ENCODE measurements around the gene RAD21L1. TPM values are rescaled to one million over a fixed set of nuclear protein-coding genes. Genes with fewer than 3 reads are reported as not detected.

RAD21L1 gene
- total and polyA plus RNA-seq, 4 donors, result not detected

DNA sequence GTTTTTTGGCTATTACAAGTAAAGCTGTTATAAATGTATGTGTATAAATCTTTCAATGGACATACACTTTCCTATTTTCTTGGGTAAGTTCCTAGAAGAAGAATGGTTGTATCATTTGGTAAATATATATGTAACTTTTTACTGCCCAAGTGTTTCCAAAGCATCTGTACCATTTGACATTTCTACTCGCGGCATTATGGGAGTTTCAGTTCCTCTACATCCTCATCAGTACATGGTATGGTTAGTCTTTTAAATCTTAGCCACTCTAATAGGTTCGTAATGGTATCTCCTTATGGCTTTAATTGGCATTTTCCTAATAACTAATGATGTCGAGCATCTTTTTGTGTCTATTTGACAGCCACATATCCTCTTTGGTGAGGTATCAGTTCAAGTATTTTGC is 53.1 kb downstream of the RAD21L1 start:
- Histone ChIP-seq H3K27me3 (ENCODE audit: control insufficient read depth in 4 of 4, insufficient read depth in 4 of 4, low read length in 3 of 4) (no peaks in the 10 kb centered on the region), H3K27ac (ENCODE audit: low read depth in 1 of 2, low read length in 2 of 2) (no peak overlapping the region), H3K36me3 (ENCODE audit: control insufficient read depth in 4 of 4, insufficient read depth in 3 of 4, low read depth in 1 of 4, low read length in 3 of 4) (no peaks in the 10 kb centered on the region), H3K9ac (ENCODE audit: low read depth in 1 of 2, low read length in 2 of 2) (no peak overlapping the region), H3K9me3 (ENCODE audit: control insufficient read depth in 4 of 4, low read length in 3 of 4) (no peaks in the 10 kb centered on the region), H3K4me3 (ENCODE audit: low read depth in 1 of 3, low read length in 3 of 3) (no peak overlapping the region), H3K4me1 (ENCODE audit: control insufficient read depth in 4 of 4, insufficient read depth in 4 of 4, low read length in 3 of 4) (peaks cover 0 to 6% (median 2%) of the 10 kb centered on the region in 4 donors)
- WGBS, result 89% methylated on average over 4 of the region's 4 CpGs
- TF ChIP-seq FOXA1 (IDR thresholded peaks at IDR 0.05), result no peak
- no peak for TF ChIP-seq RAD21 (IDR thresholded peaks at IDR 0.05)
- TF ChIP-seq NR2F2 (IDR thresholded peaks at IDR 0.05), result no peak
- DNase-seq (ENCODE audit: low spot score), result no peak

DNA sequence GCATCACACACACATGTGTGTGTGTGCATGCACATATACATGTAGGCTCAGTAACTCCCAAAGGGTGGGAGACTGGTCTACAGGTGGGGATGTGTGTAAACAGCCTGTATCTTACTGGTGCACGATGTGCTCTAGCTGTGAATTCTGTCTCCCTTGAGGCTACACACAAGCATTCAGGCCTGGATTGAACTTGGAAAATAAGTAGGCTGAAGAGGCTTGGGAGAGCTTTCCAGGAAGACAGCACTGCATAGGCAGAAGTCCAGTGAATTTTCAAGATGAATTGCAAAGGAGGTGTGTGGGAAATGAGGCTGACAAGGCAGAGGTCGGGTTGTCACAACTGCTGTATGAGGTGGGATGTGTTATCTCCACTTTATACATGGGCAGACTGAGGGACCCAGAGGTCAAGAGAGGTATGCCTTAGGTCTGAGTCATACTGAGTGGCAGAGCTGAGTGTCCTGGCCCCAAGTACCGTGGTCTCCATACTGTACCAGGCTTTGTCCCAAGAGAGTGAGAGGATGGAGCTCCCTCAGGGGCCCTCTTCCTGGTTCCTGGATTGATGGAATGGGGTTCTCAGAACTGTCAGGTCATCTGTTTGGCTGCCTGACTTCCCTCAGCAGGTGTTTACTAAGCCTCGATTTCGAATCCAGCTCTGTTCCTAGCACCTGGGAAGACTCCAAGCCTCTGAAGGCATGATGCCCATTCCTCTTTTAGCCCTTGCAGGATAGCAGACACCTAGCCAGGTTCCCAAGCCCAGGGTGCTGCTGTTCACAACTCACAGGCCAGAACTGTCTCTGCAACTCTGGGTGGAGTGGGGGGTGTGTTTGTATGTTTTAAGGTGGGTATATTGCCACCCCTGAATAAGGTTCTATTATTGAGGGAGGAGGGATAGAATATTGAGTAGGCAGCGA is 54.6 kb downstream of the RAD21L1 start:
- Histone ChIP-seq H3K9me3 (ENCODE audit: control insufficient read depth in 4 of 4, low read length in 3 of 4) (no peaks in the 10 kb centered on the region), H3K27ac (ENCODE audit: low read depth in 1 of 2, low read length in 2 of 2) (no peak overlapping the region), H3K36me3 (ENCODE audit: control insufficient read depth in 4 of 4, insufficient read depth in 3 of 4, low read depth in 1 of 4, low read length in 3 of 4) (no peaks in the 10 kb centered on the region), H3K4me3 (ENCODE audit: low read depth in 1 of 3, low read length in 3 of 3) (no peak overlapping the region), H3K27me3 (ENCODE audit: control insufficient read depth in 4 of 4, insufficient read depth in 4 of 4, low read length in 3 of 4) (no peaks in the 10 kb centered on the region), H3K4me1 (ENCODE audit: control insufficient read depth in 4 of 4, insufficient read depth in 4 of 4, low read length in 3 of 4) (peaks cover 0 to 6% (median 2%) of the 10 kb centered on the region in 4 donors), H3K9ac (ENCODE audit: low read depth in 1 of 2, low read length in 2 of 2) (no peak overlapping the region)
- TF ChIP-seq, protein P1, sequence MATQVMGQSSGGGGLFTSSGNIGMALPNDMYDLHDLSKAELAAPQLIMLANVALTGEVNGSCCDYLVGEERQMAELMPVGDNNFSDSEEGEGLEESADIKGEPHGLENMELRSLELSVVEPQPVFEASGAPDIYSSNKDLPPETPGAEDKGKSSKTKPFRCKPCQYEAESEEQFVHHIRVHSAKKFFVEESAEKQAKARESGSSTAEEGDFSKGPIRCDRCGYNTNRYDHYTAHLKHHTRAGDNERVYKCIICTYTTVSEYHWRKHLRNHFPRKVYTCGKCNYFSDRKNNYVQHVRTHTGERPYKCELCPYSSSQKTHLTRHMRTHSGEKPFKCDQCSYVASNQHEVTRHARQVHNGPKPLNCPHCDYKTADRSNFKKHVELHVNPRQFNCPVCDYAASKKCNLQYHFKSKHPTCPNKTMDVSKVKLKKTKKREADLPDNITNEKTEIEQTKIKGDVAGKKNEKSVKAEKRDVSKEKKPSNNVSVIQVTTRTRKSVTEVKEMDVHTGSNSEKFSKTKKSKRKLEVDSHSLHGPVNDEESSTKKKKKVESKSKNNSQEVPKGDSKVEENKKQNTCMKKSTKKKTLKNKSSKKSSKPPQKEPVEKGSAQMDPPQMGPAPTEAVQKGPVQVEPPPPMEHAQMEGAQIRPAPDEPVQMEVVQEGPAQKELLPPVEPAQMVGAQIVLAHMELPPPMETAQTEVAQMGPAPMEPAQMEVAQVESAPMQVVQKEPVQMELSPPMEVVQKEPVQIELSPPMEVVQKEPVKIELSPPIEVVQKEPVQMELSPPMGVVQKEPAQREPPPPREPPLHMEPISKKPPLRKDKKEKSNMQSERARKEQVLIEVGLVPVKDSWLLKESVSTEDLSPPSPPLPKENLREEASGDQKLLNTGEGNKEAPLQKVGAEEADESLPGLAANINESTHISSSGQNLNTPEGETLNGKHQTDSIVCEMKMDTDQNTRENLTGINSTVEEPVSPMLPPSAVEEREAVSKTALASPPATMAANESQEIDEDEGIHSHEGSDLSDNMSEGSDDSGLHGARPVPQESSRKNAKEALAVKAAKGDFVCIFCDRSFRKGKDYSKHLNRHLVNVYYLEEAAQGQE (IDR thresholded peaks at IDR 0.05), result no peak
- TF ChIP-seq TAF1 (conservative IDR thresholded peaks at IDR 0.05), result no peak
- TF ChIP-seq SP1 (IDR thresholded peaks at IDR 0.05), result no peak
- TF ChIP-seq, protein P2, sequence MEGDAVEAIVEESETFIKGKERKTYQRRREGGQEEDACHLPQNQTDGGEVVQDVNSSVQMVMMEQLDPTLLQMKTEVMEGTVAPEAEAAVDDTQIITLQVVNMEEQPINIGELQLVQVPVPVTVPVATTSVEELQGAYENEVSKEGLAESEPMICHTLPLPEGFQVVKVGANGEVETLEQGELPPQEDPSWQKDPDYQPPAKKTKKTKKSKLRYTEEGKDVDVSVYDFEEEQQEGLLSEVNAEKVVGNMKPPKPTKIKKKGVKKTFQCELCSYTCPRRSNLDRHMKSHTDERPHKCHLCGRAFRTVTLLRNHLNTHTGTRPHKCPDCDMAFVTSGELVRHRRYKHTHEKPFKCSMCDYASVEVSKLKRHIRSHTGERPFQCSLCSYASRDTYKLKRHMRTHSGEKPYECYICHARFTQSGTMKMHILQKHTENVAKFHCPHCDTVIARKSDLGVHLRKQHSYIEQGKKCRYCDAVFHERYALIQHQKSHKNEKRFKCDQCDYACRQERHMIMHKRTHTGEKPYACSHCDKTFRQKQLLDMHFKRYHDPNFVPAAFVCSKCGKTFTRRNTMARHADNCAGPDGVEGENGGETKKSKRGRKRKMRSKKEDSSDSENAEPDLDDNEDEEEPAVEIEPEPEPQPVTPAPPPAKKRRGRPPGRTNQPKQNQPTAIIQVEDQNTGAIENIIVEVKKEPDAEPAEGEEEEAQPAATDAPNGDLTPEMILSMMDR (IDR thresholded peaks at IDR 0.05; ENCODE audit: low read depth, low read length, missing input control), result no peak
- TF ChIP-seq FOXA1 (IDR thresholded peaks at IDR 0.05), result no peak
- TF ChIP-seq EGR1 (IDR thresholded peaks at IDR 0.05; ENCODE audit: low read depth in 2 of 2), result no peak
- TF ChIP-seq, protein P3, sequence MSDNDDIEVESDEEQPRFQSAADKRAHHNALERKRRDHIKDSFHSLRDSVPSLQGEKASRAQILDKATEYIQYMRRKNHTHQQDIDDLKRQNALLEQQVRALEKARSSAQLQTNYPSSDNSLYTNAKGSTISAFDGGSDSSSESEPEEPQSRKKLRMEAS (IDR thresholded peaks at IDR 0.05), result no peak
- no peak for TF ChIP-seq HNF4A (conservative IDR thresholded peaks at IDR 0.05)
- TF ChIP-seq GABPA (IDR thresholded peaks at IDR 0.05 in 1 of 2, conservative IDR thresholded peaks at IDR 0.05 in 1 of 2), result no peak
- TF ChIP-seq HNF4G (IDR thresholded peaks at IDR 0.05), result no peak
- TF ChIP-seq, protein P4, sequence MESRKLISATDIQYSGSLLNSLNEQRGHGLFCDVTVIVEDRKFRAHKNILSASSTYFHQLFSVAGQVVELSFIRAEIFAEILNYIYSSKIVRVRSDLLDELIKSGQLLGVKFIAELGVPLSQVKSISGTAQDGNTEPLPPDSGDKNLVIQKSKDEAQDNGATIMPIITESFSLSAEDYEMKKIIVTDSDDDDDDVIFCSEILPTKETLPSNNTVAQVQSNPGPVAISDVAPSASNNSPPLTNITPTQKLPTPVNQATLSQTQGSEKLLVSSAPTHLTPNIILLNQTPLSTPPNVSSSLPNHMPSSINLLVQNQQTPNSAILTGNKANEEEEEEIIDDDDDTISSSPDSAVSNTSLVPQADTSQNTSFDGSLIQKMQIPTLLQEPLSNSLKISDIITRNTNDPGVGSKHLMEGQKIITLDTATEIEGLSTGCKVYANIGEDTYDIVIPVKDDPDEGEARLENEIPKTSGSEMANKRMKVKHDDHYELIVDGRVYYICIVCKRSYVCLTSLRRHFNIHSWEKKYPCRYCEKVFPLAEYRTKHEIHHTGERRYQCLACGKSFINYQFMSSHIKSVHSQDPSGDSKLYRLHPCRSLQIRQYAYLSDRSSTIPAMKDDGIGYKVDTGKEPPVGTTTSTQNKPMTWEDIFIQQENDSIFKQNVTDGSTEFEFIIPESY (IDR thresholded peaks at IDR 0.05), result no peak
- TF ChIP-seq FOXA2 (IDR thresholded peaks at IDR 0.05), result no peak
- no peak for TF ChIP-seq RXRA (IDR thresholded peaks at IDR 0.05)
- no peak for TF ChIP-seq RAD21 (IDR thresholded peaks at IDR 0.05)
- TF ChIP-seq YY1 (IDR thresholded peaks at IDR 0.05), result no peak
- TF ChIP-seq, protein P5, sequence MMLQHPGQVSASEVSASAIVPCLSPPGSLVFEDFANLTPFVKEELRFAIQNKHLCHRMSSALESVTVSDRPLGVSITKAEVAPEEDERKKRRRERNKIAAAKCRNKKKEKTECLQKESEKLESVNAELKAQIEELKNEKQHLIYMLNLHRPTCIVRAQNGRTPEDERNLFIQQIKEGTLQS (IDR thresholded peaks at IDR 0.05), result no peak
- TF ChIP-seq JUND (IDR thresholded peaks at IDR 0.05), result no peak
- no peak for TF ChIP-seq NR2F2 (IDR thresholded peaks at IDR 0.05)
- DNase-seq (ENCODE audit: low spot score), result no peak
- WGBS, result 88% methylated on average over 6 of the region's 6 CpGs

Measured in liver (tissue), 9 donors.